NCI-H510A treated with DMSO at 0.1 percent for 48 hours (cell line): ENCODE results near the gene EXOC7.

Experiments
- DNase-seq: peaks from one replicate; lab custom pipeline; 2025; lab: John Stamatoyannopoulos, UW

EXOC7 gene

GRCh38 chr17:76138896-76139752 is 35.5 kb upstream of the EXOC7 start:
- DNase-seq: no peak

DNA sequence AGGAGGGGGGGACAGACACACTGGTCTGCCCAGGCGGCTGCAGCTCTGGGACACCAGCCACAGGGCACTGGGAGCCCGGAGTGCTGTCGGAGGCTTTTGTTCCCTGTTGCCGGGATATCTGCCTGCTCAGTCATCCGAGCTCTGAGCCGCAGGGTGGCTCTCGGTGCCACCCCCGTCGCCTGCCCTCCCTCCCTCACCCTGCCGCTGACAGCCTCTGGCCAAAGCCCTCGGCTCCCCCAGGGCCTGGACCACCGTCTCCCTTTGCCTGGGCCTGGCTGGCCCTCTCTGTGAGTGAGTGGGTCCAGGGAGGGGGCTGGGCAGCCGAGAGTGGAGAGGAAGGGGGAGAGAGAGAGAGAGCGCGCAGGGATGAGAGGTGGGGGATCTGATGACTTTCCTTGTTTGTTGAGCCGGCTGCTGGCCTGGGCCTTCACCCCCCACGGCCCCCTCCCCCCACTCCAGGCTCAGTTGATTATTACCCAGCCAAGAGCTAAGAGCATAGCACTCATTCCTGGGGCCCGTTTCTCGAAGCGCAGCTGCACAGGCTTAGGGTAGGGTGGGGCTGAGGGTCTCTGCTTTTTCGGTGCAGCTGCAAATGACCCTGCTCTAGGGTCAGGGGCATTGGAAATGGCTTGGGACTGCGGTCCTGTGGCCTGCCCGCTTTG is 34.8 kb upstream of the EXOC7 start:
- peak; percentile 76 for DNase-seq

- no peak for DNase-seq
Measured at GRCh38 chr17:76137351-76138233, 34.0 kb upstream of the EXOC7 start.

DNA sequence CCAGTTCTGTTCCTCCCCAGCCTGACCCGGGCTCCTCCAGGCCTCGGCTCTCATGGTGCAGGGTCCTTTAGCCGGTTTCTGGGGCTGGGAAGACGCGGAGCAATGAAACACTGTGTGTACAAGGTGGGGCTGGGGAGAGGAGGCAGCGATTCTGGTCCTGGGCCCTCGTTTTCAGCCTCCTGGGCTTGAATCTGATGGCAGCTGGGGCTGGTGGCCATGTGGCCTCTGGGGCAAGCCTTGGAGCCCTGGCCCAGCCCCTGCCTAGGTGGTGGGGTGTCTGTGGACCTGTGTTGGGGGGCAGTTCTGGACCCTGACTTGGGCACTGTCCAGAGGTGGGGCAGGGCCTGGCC is 33.4 kb upstream of the EXOC7 start:
- no peak for DNase-seq

GRCh38 chr17:76136276-76137000 is 32.9 kb upstream of the EXOC7 start:
- no peak for DNase-seq

GRCh38 chr17:76135810-76136188 is 32.2 kb upstream of the EXOC7 start:
- DNase-seq: no peak

DNA sequence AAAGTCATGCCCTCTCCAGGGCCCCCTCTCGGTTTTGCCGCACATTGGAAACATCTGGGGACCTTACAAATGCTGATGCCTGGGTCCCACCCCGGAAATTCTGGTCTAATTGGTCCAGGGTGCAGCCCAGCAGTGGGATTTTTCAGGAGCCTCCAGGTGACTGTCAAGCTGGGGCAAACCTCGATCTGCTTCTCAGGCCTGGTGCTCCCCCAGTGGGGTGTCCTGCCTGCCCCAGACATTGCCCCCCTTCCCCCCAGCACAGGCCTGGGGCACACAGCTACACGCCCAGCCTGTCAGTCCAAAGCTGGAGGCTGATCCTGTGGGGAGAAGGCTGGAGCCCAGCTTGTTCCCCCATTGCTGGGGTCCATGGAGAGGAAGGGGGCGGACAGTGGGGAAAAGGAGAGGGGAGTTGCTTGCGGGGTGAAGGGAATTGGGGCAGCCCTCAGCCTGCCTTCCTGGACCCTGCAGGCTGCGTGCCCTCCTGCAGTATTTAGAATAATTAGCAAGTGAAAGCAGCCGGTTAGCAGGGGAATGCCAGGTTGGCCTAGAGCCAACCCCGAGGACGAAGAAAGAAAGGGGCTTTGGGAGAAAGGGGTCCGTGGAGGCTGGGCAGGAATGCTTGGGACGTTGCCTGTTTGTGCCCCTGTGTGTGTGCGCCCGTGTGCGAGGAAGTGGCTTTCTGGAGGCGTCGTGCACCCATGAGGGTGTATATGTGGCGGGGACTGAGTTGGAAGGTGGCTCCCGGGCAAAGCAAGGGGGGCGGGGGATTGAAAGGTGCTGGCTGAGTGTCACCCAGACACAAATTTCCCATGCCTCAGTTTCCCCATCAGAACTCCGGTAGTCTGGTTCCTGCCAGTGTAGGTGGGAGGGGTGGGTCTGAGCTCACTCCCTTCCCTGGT is 31.6 kb upstream of the EXOC7 start:
- DNase-seq: no peak

DNA sequence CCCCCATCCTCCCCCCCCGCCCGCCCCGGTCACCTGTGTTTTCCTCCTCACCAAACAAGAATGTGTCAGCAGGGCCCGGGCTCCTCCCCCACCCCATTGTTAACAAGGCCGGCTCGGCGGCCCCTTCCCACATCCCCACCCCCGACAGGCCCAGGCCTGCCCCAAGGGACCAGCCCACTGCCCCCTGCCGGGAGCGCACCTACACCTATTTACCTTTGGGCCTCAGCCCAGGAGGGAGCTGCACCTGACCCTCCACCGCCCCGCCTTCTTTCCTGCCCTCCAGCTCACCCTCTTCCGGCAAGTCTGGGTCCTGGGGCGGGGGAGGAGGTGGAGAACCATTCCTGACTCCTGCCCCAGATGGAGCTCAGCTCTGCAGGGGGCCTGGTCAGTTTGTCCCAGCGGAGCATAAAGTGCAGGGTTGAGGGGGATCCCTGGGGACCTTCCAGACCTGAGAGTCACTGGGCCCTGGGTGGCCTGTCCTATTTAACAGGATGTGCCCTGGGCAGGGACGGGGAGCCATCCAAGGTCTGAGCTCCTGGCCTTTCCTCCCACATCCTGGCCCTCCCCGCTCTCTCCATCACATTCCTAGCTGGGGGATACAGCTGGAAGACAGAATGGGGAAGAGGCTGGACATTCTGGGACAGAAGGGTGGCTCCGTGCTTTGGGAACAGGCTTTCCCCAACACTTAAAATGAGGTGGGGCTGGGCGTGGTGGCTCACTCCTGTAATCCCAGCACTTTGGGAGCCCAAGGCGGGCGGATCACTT is 29.2 kb upstream of the EXOC7 start:
- peak; percentile 98 for DNase-seq

DNA sequence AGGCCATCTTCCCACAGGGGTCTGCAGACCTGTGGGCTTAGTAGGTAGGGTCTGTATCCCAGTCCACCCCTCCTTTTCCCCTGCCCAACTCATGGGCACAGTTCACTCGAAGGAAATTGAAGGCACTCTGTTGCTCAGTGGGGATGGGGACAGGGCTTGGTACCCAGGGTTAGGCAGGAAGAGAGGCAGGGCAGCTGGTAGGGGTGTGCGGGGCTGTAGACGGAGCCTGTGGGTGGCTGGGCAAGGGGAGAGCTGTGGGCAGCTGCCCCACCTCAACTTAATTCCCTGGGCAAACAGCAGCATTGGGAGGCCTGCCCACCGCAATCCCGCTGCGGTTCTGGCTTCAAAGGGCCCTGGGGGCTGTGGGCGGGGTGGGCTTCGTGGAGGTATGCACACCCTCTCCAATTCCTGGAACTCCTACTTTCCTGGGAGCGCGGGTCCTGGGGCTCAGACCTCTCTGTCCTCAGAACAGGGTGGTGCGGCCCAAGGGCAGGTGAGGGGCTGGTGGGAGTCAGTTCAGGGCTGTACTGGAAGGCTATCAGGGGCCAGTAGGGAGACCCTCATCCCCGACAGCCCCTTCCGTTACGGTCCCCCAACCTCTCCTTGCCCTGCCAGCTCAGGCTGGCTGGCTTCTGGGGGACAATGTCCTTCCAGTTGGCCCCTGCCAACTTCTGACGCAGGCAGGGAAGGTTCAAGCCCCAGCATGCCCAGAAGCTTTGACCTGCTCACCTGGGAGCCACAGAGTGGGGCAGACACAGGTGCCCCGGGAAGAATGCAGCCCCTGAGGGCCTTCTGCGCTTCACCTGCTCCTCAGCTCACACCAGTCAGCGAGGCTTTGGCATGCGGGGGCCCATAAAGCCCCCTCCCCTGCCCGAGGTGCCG is 28.3 kb upstream of the EXOC7 start:
- peak; percentile 98 for DNase-seq

- no peak for DNase-seq
Measured at GRCh38 chr17:76131051-76131691, 27.6 kb upstream of the EXOC7 start.

GRCh38 chr17:76130473-76130872 is 26.9 kb upstream of the EXOC7 start:
- no peak for DNase-seq

DNA sequence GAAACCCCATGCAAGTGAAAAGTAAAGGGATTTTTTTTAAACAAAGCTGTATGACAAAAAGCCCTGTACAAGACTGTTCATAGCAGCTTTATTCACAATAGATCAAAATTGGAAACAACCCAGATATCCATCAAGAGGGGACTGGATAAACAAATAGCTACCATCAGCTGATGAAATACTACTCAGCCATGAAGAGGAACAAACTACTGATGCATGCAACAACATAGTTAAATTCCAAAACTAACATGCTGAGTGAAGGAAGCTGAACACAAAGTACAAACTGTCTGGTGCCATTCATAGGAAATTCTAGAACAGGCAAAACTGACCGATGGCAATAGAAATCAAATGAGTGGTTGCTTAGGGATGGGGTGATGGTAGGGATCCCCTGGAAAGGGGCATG is 22.3 kb upstream of the EXOC7 start:
- no peak for DNase-seq

GRCh38 chr17:76125391-76125675 is 21.7 kb upstream of the EXOC7 start:
- DNase-seq: no peak

GRCh38 chr17:76124582-76125390 is 21.2 kb upstream of the EXOC7 start:
- DNase-seq: no peak

DNA sequence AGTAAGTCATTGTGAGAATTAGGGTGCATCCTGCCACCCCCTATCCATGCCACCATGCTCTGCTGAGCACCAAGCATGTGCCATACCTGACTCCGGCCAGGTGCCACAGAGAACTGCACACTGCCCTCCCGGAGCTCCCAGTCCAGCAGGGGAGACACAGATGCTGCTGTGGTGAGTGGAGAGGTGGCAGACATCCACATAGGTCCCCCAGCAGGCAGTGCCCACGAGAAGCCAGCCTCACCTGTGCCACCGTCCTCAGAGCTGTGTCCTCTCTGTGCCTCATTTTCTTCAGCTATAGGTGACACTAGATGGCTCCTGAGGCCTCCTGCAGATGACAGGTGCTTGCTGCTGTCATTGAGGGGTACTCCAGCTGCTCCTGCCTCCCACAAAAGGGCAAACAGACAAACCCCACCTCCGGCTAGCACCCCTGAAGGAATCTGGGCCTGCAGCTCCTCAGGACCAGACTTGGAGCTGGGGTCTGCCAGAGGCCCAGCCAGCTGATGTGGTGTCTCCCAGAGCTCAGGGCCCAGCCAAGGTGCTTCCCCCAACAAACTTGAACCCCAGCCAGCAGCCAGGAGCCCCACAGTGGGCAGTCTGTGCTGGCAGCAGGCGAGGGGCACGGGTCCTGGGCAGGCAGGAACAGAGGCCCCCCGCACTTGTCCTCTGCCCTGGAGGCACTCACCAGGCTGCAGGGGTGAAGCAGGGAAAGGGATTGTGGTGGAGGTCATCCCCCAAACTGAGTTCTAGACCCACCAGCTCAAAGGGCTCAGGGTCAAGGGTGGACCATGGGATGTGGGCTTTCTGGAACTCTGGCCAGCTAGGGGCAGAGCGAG is 20.4 kb upstream of the EXOC7 start:
- no peak for DNase-seq

DNA sequence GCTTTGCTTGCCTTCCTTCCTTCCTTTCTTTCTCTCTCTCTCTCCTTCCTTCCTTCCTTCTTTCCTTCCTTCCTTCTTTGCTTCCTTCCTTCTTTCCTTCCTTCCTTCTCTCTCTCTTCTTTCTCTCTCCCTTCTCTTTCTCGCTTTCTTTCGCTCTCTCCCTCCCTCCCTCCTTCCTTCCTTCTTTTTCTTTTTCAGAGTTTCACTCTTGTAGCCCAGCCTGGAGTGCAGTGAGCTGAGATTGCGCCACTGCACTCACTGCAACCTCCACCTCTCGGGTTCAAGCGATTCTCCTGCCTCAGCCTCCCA is 19.6 kb upstream of the EXOC7 start:
- no peak for DNase-seq

DNA sequence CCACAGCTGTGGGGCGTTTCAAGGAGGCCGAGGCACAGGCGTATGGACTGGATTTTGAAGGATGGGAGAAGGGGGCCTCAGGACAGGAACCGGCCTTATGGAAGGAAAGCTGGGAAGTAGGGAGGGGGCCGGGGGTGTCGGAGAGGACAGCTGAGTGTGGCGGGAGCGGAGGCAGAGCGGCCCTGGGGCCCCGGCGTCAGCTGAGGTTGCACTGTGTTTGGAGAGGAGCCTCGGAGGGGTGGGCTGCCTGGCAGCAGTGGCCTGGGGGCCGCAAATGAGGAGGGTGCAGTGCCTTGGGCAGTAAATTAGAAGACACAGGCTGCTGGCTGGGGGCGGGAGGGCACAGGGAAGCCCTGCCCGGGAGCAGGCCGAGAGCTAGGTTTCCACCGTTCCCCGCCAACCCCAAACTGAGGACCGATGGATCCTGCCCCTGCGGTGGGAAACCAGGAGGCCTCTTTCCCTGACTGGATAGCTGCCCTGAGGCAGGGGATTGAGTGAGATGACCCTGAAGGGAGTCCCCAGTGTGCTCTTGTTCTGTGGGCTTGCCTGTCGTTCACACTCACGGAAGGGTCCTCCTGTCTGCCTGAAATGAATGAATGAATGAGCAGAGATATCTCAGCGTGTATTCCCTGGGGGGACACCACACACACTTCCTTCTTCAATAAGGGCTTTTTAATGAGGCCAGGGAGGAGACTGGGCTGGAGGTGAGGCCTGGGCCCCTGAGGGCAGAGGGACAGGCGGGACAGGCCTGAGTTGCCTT is 19.0 kb upstream of the EXOC7 start:
- no peak for DNase-seq
